ENCODE results near the gene LARP4B. TPM values are rescaled to one million over a fixed set of nuclear protein-coding genes. Genes with fewer than 3 reads are reported as not detected.
A peak's percentile ranks its signal among the peaks of the same experiment; 100 is the strongest.

The LARP4B gene
- total RNA-seq, 2 experiments from 2014 or later = 64.8 to 143 TPM

GRCh38 chr10:954396-954795 lies 22.9 kb upstream of the LARP4B start:
- ChIA-PET POLR2A (interaction anchor here (0.7 to 1.0 kb wide), 2 partner anchors 118 to 838 kb away, joined by 3 to 4 read pairs; no protein-coding TSS in a partner anchor), CTCF (ENCODE audit: unreplicated experiment) (no interaction called here)
- intact Hi-C loops (cut with micrococcal nuclease; ENCODE audit: unreplicated experiment) = no loop called here
- no peak for DNase-seq (ENCODE audit: low spot score)
- no peaks in the 10 kb centered on the region for H3K9me2 ChIP-seq (ENCODE audit: insufficient read depth, low read length)
- no peak overlapping the region for H3K4me2 ChIP-seq (ENCODE audit: low read length)
- no peak overlapping the region for H3K4me3 ChIP-seq (ENCODE audit: low read depth, low read length, poor library complexity, severe bottlenecking)
- peaks cover 4% of the 10 kb centered on the region for H3K4me1 ChIP-seq (ENCODE audit: insufficient read depth, low read length, poor library complexity, severe bottlenecking)
- H3K27ac ChIP-seq (ENCODE audit: low read depth, low read length, poor library complexity, severe bottlenecking) = no peak overlapping the region
- TF ChIP-seq CTCF (conservative IDR thresholded peaks at IDR 0.05; ENCODE audit: low read length) = no peak
- TF ChIP-seq EZH2phosphoT487 (IDR thresholded peaks at IDR 0.05; ENCODE audit: borderline replicate concordance, low read depth, low read length) = no peak
- H3K36me3 ChIP-seq (ENCODE audit: insufficient read depth, low read length) = no peaks in the 10 kb centered on the region
- H4K20me1 ChIP-seq (ENCODE audit: insufficient read depth, low read length) = no peaks in the 10 kb centered on the region
- H3K79me2 ChIP-seq (ENCODE audit: insufficient read depth, low read depth, low read length) = no peaks in the 10 kb centered on the region
- BruUV-seq (replicated peaks) = no TSS peak
- no peaks in the 10 kb centered on the region for H3K9me3 ChIP-seq (ENCODE audit: low read length)
- H2AFZ ChIP-seq (ENCODE audit: low read length) = no peak overlapping the region

- no peak for TF ChIP-seq CTCF (conservative IDR thresholded peaks at IDR 0.05; ENCODE audit: low read length)
- TF ChIP-seq EZH2phosphoT487 (IDR thresholded peaks at IDR 0.05; ENCODE audit: borderline replicate concordance, low read depth, low read length) = no peak
- H3K4me1 ChIP-seq (ENCODE audit: insufficient read depth, low read length, poor library complexity, severe bottlenecking) = peaks cover 5% of the 10 kb centered on the region
- H3K9me3 ChIP-seq (ENCODE audit: low read length) = no peaks in the 10 kb centered on the region
- H2AFZ ChIP-seq (ENCODE audit: low read length) = no peak overlapping the region
- H3K36me3 ChIP-seq (ENCODE audit: insufficient read depth, low read length) = no peaks in the 10 kb centered on the region
- intact Hi-C loops (cut with micrococcal nuclease; ENCODE audit: unreplicated experiment) = no loop called here
- no peak for DNase-seq (ENCODE audit: low spot score)
- ChIA-PET CTCF (ENCODE audit: unreplicated experiment) (no interaction called here), POLR2A (interaction anchor here (1.0 kb wide), 1 partner anchor 117 kb away, joined by 4 read pairs; no protein-coding TSS in a partner anchor)
- no peak overlapping the region for H3K27ac ChIP-seq (ENCODE audit: low read depth, low read length, poor library complexity, severe bottlenecking)
- H3K79me2 ChIP-seq (ENCODE audit: insufficient read depth, low read depth, low read length) = no peaks in the 10 kb centered on the region
- H4K20me1 ChIP-seq (ENCODE audit: insufficient read depth, low read length) = no peaks in the 10 kb centered on the region
- BruUV-seq (replicated peaks) = no TSS peak
- no peaks in the 10 kb centered on the region for H3K9me2 ChIP-seq (ENCODE audit: insufficient read depth, low read length)
- H3K4me2 ChIP-seq (ENCODE audit: low read length) = no peak overlapping the region
- H3K4me3 ChIP-seq (ENCODE audit: low read depth, low read length, poor library complexity, severe bottlenecking) = no peak overlapping the region
These were observed 22.3 kb upstream of the LARP4B start for GRCh38 chr10:953836-954235.

GRCh38 chr10:949446-949845 lies 17.9 kb upstream of the LARP4B start:
- Histone ChIP-seq H3K79me2 (ENCODE audit: insufficient read depth, low read depth, low read length) (no peaks in the 10 kb centered on the region), H3K27ac (ENCODE audit: low read depth, low read length, poor library complexity, severe bottlenecking) (no peak overlapping the region), H3K9me2 (ENCODE audit: insufficient read depth, low read length) (no peaks in the 10 kb centered on the region), H3K4me1 (ENCODE audit: insufficient read depth, low read length, poor library complexity, severe bottlenecking) (peaks cover 5% of the 10 kb centered on the region), H2AFZ (ENCODE audit: low read length) (no peak overlapping the region), H3K4me2 (ENCODE audit: low read length) (0 out of 2 replicates have a peak overlapping the region, but pooled peaks have one; percentile 9), H3K36me3 (ENCODE audit: insufficient read depth, low read length) (no peaks in the 10 kb centered on the region), H3K9me3 (ENCODE audit: low read length) (no peaks in the 10 kb centered on the region), H3K4me3 (ENCODE audit: low read depth, low read length, poor library complexity, severe bottlenecking) (no peak overlapping the region), H4K20me1 (ENCODE audit: insufficient read depth, low read length) (no peaks in the 10 kb centered on the region)
- BruUV-seq (replicated peaks) = no TSS peak
- ChIA-PET POLR2A (interaction anchor here (0.7 kb wide), 1 partner anchor 14 kb away, joined by 3 read pairs; no protein-coding TSS in a partner anchor), CTCF (ENCODE audit: unreplicated experiment) (no interaction called here)
- intact Hi-C loops (cut with micrococcal nuclease; ENCODE audit: unreplicated experiment) = no loop called here
- TF ChIP-seq EZH2phosphoT487 (IDR thresholded peaks at IDR 0.05; ENCODE audit: borderline replicate concordance, low read depth, low read length) (no peak), CTCF (conservative IDR thresholded peaks at IDR 0.05; ENCODE audit: low read length) (no peak)
- DNase-seq (ENCODE audit: low spot score) = no peak

Measured in OCI-LY7 (cell line).